HG02623 (cell line): ENCODE data around the gene C2CD3.

Source experiments
- ATAC-seq: cut with Tn5 transposase; IDR thresholded peaks from one replicate; pipeline ENCODE4 v1.9.1; 2021; ENCODE audit warnings: moderate library complexity; ENCODE audit not compliant: unreplicated experiment

The C2CD3 gene, protein sequence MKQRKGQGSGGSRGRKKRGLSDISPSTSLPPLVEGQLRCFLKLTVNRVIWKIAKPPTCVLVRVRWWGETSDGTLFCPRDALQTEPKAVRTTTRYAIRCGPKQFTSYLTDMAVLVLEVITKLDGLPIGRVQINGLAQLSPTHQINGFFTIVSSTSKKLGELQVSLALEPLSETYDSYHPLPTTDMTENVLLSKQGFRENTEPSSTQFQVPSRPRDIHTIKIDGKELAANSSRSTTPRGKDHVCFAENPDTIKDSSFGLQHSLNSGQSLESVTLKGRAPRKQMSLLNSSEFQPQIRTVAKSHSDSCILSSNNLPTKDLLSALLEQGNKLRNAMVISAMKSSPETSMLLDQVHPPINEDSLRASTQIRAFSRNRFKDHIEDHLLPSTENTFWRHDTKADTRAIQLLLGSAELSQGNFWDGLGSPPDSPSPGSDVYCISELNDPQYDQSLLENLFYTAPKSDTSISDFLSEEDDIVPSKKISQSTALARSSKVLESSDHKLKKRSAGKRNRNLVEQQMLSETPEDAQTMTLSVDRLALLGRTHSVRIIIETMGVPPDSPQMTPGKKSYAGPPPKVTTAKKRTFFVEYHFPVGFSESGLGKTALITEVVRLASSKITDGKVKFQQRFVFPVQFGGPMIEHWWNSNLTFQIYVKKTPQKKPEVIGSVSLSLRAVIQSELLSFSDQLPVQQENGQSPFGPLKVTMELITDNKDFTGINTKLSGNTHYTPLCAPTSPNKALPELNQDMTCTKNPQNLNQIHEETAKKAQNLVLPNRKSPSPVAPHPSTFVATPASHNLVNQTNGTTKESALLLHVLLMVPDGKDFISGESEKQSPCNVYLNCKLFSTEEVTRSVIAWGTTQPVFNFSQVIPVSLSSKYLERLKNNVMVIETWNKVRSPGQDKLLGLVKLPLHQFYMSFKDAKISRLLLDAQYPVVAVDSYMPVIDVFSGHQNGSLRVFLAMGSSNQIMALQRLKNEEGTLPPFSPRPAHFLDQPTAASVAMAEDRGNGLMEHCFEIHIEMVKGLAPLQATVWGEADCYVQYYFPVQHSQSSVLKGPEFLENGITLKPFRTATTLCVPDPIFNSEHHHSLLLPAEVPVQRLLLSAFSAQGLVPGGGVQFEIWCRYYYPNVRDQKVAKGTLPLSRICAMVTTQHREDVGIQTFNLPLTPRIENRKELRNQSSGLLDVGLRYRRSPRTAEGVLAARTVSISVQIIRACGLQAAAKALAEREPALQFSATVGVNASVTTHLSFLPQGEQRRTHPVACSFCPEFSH (N-terminal part only)

DNA sequence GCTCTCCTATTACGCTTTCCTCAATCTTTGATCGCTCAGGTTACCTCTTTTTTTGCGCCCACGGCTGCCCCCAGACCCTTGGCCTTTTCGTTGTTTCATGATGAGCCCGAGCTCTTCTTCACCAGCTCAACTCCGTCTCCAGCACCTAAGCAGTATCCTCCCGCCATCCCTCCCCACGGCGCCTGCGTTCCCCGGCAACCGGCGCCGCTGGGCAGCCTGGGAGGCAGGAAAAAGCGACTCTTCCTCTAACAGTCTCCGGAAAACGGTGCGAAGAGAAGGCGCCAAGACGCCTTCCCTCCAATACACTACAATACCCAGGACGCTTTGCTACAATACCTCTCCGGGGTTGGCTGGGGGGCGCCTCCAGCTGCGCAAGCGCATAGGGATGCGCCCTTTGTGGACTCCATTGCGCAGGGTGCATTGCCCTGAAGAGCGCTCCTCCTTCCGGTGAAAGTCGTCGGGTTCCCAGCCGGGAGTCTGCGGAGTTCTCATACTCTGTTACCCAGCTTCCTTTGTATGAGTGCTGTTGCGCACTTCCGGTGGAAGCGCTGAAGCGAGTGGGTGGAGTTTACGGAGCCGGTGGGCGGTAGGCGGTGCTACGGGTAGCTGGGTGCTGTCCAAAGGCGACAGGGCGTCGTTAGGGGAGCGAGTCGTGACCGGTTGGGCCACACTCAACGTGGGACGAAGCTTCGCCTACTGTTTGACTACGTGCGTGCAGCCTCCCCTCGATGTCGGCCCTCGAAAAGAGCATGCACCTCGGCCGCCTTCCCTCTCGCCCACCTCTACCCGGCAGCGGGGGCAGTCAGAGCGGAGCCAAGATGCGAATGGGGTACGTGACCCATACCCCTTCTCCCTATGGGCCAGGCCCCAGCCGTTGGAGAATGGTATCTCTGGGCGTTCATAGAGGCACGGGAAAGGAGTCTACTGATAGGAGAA is at the start of gene C2CD3, which contains the start of gene PPME1:
TSS of gene C2CD3 (minus strand) at position 309 of the 936 bp plus-strand sequence. CDS start at position 99, 210 bp downstream.
TSS of gene PPME1 (plus strand) at position 596 of the 936 bp plus-strand sequence. CDS start at position 729, 133 bp downstream.
- ATAC-seq, result peak; percentile 93

DNA sequence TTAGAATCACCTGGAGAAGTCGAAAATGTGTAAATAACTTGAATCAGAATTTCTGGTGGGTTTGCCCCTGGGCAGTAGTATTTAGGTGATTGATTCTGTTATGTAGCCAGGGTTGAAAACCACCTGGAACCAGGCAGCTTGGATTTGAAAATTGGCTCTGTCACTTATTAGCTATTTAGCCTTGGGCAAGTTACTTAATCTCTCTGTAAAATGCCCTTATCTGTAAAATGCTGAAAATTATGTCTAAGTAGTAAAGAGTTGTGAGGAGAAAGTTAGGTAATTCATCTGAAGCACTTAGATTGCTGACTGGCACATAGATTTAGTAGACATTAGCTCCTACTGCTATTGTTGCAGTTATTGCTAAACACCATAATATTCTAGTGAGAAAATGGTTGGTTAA is 49.6 kb upstream of the C2CD3 start:
- ATAC-seq, result no peak

DNA sequence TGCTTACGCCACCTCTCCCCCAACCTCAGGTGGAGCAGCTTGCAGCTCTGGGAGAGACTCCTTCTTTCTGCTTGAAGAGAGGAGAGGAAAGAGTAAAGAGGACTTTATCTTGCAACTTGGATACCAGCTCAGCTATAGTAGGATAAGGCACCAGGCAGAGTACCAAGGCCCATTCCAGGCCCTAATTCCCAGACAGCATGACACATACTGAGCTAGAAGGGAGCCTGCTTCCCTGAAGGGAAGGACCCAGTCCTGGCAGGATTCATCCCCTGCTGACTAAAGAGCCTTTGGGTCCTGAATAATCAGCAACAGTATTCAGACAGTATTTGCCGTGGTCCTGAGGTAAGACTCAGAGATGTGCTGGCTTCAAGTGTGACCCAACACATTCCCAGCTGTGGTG is 41.7 kb upstream of the C2CD3 start:
- ATAC-seq, result no peak

DNA sequence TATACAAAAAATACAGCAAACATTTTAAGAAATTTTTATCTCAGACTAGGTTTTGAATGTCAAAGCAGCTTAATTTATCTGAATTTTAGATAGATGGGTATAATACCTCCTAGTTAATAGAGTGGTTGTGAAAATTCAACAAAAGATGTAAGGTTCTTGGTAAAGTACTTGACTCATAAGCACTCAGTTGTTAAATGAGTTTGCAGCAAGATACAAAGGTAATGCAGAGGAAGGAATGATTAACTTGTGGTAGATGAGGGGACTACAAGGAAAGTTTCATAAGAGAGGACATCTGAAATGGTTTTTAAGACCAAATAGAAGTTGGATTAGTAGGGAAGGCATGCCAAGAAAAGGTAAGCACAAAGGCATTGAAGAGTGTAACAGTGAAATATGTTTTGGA is 37.7 kb upstream of the C2CD3 start:
- ATAC-seq, result no peak

DNA sequence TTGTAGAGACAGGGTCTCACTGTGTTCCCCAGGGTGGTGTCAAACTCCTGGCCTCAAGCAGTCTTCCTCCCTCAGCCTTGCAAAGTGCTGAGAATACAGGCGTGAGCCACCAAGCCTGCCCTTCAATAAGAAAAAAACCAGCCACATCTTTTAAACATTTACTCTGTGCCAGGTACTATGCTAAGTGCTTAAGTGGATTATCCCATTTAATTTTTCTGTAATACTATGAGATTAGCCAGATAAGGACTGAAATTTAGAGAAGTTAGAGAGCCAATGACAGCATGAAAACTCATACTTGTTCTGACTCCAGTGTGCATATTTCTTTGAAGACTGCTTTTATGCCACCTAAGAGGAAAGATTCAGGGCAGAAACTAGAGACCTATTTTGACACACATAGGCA is 35.9 kb upstream of the C2CD3 start:
- ATAC-seq, result no peak

DNA sequence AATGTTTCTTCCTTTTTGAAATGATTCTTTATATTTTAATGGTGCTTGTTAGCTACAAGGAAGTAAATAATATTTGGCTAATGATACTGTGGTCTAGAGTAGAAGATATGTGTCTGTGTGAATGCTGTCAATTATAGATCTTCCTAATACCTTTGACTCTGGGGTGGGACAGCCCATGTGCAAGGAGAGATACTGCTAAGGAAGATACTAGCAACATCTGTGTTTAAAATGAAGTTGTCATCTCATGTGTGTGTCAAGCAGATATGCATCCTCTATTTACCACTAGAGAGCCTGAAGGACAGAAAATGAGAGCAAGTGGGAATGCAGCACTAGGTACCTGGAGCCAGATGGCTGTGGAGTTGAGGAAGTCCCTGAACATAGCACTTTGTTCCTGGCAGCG is 34.4 kb upstream of the C2CD3 start:
- ATAC-seq, result no peak

DNA sequence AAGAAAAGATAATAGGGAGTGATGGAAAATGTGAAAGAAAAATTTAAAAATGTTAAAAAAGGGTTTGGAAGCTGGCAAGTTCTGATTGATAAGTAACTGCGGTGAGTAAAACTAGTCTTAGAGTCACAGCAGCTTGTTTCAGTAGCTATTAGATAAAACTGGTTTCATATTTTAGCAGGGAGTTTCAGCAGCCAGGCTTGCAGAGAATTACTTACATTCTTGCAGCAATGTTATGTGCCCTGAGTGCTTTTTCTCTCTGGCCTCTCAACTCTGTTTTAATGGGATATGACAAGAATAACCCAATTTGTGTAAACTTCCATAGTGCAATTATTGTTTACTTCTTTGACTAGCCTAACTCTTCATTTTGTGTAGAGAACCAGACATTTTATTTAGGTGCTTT is 33.9 kb upstream of the C2CD3 start:
- ATAC-seq, result no peak

DNA sequence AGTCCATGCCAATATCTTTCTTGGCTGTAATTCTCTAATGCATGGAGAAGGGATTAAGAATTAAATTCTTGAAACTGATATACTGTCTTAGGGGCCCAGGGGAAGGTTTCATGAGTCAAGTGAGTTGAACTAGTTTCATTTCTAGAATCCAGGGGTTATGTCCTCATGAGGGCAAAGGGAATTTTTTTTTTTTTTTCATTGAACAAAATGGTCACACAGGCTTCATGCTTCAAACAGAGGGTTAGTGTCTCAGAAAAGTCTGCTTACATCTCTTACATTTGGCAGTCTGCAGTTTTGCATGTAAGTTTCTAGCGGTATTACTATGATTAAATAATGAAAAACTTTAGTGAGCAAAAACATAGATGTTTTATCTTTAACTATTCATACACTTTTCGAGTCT is 33.2 kb upstream of the C2CD3 start:
- ATAC-seq, result no peak

DNA sequence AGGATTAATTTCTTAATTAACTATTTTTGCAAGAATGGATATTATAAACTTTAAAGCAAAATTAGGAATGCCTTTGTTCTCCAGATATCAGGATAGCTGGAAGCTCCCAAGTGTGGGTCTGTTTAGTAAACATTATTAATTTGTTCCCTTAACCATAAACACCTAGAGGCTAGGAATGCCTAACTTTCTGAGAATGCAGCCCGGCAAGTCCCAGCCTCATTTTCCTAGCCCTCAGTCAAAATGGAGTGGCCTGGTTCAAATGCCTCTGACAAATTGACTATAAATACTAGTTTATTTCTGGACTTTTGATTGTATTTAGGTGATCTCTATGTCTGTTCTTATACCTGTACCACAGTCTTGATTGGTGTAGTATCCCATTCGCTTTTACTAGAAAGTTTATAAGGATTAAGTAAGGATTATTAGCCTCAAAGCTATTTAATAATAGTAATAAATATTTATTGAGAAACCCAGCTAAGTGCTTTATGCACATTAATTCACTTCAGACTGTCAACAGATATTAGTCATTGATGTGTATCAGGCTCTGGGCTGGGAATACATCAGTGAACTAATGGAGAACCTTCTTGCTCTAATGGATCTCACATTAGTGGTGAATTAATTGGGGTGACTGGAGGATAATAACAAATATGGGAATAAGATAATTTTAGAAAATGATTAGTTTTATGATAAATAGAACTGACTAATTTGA is 26.1 kb upstream of the C2CD3 start:
- no peak for ATAC-seq

DNA sequence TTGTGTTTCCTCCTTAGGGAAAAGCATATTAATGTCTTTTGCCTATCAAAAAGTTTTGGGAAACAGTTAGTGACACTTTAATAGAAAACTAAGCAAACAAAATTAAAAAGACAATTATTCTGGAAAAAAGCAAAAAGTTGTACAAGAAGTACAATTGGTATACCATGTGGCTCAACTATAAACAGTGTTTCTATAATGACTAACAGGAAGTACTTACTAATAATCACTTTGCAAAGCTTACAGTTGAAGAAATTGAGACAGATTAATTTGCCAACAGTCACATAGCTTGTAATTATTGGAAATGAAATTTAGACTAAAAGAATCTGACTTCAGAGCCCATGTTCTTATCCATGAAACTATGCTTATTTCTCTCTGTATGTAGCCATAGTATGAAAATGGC is 25.0 kb upstream of the C2CD3 start:
- no peak for ATAC-seq

DNA sequence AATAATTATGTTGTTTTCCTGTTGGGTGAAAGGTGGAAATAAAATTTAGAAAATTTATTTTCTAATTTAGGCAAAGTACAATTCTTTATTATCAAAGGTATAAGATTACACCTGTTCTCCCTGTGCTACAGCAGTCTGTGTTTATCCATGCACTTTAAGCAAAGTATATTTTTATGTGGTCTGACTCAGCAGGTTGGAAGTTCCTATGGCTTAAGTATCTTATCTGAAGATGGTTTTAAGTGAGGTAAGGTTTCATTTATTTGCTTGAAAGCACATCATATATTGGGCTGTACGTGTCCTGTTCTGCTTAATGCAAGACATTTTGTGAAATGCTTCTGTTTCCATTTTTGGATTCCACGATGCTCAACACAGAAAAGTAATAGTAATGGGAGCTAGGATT is 14.9 kb upstream of the C2CD3 start:
- ATAC-seq, result no peak

DNA sequence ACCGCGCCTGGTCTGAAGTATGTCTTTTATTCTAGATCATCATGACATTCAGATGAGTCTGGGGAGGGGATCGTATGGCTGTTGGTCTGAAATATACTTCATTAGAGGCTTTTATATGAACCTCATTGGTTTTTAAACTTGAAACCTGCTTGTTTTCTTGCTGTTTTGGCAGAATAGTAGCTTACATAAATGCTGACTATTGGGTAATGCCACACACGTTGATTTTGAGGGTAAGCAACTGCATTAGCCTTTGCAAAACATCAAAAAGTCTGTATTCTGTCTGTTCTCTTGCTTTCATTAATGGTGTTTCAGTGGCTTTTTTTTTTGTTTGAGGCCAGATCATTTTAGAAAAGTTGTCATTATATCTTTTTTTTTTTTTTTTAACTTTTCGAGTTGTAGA is 14.5 kb upstream of the C2CD3 start:
- no peak for ATAC-seq

DNA sequence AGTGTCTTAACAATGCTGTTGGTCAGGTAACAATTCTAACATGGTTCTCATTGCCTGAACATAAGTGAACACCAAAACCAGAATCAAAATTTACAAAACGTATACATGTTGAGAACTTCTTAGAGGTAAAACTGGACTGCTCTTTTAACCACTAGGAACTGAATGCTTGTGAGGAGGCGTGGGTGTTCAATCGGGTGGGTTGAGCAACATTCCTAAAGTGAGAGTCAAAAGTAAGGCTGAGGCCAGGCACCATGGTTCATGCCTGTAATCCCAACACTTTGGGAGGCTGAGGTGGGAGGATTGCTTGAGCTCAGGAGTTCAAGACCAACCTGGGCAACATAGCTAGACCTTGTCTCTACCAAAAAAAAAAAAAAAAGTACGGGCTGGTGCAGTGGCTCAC is 11.8 kb upstream of the C2CD3 start:
- no peak for ATAC-seq

DNA sequence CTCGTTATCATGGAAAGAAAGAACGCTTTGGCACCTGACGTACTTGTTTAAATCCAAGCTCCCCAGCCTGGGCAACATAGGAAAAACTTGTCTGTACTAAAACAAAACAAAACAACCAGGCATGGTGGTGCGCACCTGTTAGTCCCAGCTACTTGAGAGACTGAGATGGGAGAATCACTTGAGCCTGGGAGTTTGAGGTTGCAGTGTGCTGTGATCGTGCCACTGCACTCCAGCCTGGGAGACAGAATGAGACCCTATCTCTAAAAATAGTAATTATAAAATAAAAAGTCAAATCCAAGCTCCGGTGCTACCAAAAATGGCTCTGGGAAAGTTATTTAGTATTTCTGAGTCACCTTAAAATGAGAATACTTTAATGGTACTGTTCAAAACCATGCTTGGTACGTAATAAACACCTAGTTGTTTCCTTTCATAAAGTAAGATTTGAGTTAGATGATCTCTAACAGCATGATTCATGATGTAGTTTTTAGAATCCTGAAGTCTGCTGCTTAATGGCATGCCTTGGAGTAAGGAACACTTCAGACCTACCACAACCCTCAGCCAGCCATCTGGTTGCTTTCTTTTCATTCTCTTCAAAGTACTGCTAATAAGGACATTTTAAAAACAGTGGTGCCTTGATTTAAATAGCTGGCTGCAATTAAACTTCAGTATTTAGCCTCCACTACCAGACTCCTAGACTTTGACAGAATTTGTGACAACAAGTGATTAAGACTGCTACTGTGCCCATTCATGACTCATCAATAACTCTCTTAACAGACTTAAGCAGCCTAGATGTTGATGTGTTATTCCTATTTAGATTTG is 8.6 kb upstream of the C2CD3 start:
- no peak for ATAC-seq

DNA sequence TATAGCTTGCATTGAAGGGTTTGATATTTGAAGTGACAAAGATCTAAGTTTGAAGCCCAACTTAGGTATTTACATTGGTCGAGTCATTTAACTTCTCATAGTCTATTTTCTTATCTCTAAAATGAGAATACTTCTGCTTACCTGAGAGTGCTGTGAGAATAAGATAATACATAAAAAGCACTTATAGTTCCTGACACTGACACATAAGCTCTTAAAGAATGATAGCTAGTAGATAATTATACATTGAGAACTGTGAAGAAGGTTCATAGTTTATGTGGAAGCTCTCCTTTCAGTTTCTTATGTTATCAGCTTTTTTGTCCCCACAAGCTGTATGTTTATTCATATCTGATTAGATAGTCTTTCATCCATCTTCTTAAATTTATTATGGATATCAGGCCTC is 5.1 kb upstream of the C2CD3 start:
- ATAC-seq, result no peak

DNA sequence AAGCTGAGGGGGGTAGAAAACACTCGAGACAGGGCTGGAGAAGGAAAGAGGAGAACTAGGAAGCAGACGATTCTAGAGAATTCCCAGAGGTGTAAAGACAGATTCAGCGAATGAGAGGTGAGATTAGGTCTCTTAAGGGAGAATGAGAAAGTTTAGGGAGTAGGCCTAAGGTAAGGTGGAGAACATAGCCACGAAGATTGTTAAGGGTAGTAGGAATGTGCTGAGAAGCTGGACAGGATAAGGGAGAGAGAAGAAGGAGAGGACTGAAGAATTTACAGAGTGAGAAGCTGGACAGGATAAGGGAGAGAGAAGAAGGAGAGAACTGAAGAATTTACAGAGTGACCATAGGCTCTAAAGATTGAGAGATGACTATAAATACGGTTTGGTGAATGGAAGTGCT is 1.2 kb upstream of the C2CD3 start:
- no peak for ATAC-seq

DNA sequence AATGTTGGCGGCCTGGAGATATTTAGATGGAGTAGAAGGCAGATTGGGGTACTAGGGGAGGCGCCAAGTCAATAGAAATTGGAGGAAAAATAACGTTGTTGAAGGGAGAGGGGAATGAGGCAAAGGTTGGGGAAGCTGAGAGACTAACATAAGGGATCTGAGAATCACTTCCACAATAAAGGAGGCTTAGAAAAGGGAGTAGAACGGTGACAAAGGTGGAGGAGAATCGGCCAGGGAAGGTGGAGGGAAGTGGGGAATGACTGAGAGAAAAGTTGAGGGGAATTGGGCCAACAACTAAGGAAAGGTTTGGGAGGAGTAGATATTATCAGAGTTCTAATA is 797 bp upstream of the C2CD3 start:
- no peak for ATAC-seq

DNA sequence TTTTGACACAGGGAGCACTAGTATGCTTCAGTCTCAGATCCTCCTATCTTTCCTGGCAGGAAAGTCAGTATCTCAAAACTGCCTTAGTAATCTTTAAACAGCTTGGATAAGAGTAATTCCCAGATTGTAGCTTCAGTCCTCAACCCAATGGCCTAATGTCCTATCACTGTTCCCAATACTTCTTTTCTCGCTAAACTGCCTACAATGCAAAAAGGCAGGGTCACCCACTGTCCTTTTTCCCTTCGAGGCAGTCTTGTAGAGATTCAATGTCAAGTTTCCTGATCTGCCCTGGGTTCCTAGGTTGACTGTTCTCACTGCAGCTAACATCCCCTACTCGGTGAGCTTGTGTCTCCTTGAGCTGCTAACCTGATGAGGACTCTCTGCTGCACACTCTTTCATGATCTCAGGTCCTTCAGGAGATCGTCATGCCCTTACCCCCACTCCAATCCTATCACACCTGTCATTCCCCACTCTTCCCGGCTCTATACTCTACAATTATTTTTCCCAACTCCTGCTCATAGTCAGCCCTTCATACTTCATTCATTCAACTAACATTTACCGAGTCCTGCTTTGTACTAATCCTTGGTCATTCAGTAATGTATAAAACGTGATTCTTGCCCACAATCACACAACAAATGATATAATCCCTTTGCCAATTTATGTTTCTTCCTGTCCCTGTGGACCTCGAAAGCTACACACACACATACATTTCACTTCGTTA is 904 bp downstream of the C2CD3 start:
- no peak for ATAC-seq
